Measurements from ENCODE around the gene CCDC174. TPM values are rescaled to one million over a fixed set of nuclear protein-coding genes. Genes with fewer than 3 reads are reported as not detected.

CCDC174 gene
- total RNA-seq, 3 donors from 2014 or later: 18.4 to 34.8 (median 30.8) TPM

DNA sequence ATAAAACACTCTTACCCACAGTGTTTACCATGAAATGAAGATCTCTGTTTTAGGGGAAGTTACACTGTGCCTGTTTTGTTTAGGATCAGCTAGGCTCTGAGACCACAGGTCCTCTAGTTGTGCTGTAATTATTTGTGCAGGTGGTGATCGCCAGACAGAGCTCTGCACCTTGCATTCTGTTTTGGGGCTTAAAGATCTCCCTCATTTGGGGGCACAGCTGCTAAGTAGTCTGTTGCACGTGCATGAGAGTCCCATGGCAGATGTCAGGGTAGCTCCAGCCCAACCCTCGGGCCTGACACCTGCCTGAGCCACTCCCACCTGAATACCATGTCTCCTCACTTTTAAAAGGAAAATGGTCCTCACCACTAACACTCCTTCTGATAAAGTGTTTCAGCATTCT is 35.8 kb downstream of the CCDC174 start:
- Histone ChIP-seq H3K4me1 (no peaks in the 10 kb centered on the region), H3K9me3 (no peaks in the 10 kb centered on the region), H3K4me3 (no peak overlapping the region), H3K36me3 (no peaks in the 10 kb centered on the region), H3K27me3 (no peaks in the 10 kb centered on the region), H3K27ac (no peak overlapping the region)
- DNase-seq (ENCODE audit: low spot score in 2 of 2): no peak
- no peak for TF ChIP-seq POLR2A (IDR thresholded peaks at IDR 0.05)
- TF ChIP-seq, protein P1, sequence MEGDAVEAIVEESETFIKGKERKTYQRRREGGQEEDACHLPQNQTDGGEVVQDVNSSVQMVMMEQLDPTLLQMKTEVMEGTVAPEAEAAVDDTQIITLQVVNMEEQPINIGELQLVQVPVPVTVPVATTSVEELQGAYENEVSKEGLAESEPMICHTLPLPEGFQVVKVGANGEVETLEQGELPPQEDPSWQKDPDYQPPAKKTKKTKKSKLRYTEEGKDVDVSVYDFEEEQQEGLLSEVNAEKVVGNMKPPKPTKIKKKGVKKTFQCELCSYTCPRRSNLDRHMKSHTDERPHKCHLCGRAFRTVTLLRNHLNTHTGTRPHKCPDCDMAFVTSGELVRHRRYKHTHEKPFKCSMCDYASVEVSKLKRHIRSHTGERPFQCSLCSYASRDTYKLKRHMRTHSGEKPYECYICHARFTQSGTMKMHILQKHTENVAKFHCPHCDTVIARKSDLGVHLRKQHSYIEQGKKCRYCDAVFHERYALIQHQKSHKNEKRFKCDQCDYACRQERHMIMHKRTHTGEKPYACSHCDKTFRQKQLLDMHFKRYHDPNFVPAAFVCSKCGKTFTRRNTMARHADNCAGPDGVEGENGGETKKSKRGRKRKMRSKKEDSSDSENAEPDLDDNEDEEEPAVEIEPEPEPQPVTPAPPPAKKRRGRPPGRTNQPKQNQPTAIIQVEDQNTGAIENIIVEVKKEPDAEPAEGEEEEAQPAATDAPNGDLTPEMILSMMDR (IDR thresholded peaks at IDR 0.05): no peak
- no peak for TF ChIP-seq POLR2AphosphoS5 (IDR thresholded peaks at IDR 0.05)
- intact Hi-C loops (cut with DNase I; ENCODE audit: low total_unique reads): no loop called here

DNA sequence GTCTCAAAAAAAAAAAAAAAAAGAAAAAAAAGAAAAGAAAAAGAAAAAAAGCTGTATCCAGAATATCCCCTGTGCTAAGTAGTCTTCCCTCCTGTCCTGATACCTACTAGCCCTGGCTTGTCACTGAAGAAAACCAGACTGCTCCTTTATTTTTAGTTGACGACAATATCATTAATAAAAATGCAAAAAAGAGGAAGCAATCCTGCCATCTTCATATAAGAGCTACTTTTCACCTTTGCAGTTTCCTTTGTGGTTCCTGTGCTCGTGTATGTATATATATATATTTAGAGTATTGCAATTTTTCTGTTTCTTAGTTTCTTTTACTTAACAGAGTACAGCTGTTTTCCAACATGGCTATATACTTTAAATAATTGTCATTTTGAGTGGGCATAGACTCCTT is 37.0 kb downstream of the CCDC174 start:
- Histone ChIP-seq H3K36me3 (no peaks in the 10 kb centered on the region), H3K27me3 (no peaks in the 10 kb centered on the region)
- intact Hi-C loops (cut with DNase I; ENCODE audit: low total_unique reads): no loop called here

DNA sequence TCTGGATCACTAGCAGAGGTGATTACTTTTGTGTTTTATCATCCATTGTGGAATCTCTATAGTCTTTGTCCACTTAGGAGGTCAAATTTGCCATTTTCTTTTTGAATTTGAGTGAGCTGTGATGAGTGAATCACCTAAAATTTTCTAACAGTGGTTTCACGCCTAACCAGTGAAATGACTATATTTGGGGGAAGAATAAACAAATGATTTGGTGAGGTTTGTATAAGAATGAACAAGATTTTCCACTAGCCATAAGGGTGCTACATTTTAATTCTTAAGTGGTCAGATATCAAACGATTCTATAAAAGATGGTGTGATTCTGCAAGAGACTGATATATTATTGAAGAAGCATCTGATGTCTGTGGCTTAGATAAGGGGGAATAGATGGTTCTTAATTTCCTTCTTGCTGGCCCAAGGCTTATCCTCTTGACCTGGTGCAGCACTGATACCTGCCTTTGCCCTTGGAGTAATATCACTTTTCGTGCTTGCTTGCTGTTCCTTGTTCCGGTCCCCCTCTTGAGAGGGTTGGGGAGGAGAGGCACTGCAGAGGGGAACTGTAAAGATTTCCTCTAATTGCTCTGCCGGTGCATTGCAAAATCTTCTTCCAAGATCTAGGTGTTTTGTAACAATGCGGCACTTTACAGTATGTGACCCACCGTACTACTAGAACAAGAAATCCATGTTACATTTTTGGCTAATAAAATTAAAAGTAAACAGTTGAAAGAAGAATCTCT is 37.9 kb downstream of the CCDC174 start:
- intact Hi-C loops (cut with DNase I; ENCODE audit: low total_unique reads): no loop called here
- Histone ChIP-seq H3K4me1 (no peaks in the 10 kb centered on the region), H3K27me3 (no peaks in the 10 kb centered on the region), H3K4me3 (no peak overlapping the region), H3K9me3 (peaks cover 0 to 3% of the 10 kb centered on the region in 2 donors), H3K36me3 (no peaks in the 10 kb centered on the region), H3K27ac (no peak overlapping the region)
- DNase-seq (ENCODE audit: low spot score in 2 of 2): no peak
- TF ChIP-seq POLR2A (IDR thresholded peaks at IDR 0.05) (no peak), POLR2AphosphoS5 (IDR thresholded peaks at IDR 0.05) (no peak)
- TF ChIP-seq, protein P1 (IDR thresholded peaks at IDR 0.05): no peak

More for the DNA sequence above, 37.0 kb downstream of the CCDC174 start:
- no peak overlapping the region for H3K27ac ChIP-seq
- H3K9me3 ChIP-seq: peaks cover 0 to 3% of the 10 kb centered on the region in 2 donors
- no peak for DNase-seq (ENCODE audit: low spot score in 2 of 2)
- no peak overlapping the region for H3K4me3 ChIP-seq
- TF ChIP-seq POLR2A (IDR thresholded peaks at IDR 0.05) (no peak), POLR2AphosphoS5 (IDR thresholded peaks at IDR 0.05) (no peak)
- TF ChIP-seq, protein P1 (IDR thresholded peaks at IDR 0.05): no peak
- H3K4me1 ChIP-seq: no peaks in the 10 kb centered on the region

DNA sequence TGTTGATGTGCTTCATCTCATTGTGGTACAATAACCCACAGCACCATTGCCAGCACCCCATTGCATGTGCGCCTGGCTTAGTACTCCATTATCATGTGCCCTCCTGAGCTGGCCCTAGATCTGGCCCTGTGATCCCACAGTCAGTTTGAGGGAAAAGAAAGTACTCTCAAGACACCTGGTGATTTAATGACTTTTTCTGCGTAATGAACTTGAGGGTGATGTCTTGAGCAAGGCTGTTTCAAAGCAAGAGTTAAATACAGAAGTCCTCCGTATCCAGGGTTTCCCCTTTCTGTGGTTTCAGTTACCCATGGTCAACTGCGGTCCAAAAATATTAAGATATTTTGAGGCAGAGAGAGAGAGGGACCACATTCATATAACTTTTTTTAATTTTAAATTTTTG is 39.7 kb downstream of the CCDC174 start:
- Histone ChIP-seq H3K4me3 (no peak overlapping the region), H3K9me3 (peaks cover 0 to 3% of the 10 kb centered on the region in 2 donors), H3K27me3 (no peaks in the 10 kb centered on the region), H3K4me1 (no peaks in the 10 kb centered on the region), H3K36me3 (no peaks in the 10 kb centered on the region), H3K27ac (no peak overlapping the region)
- intact Hi-C loops (cut with DNase I; ENCODE audit: low total_unique reads): no loop called here
- TF ChIP-seq, protein P1 (IDR thresholded peaks at IDR 0.05): no peak
- TF ChIP-seq POLR2A (IDR thresholded peaks at IDR 0.05) (no peak), POLR2AphosphoS5 (IDR thresholded peaks at IDR 0.05) (no peak)
- DNase-seq (ENCODE audit: low spot score in 2 of 2): no peak

DNA sequence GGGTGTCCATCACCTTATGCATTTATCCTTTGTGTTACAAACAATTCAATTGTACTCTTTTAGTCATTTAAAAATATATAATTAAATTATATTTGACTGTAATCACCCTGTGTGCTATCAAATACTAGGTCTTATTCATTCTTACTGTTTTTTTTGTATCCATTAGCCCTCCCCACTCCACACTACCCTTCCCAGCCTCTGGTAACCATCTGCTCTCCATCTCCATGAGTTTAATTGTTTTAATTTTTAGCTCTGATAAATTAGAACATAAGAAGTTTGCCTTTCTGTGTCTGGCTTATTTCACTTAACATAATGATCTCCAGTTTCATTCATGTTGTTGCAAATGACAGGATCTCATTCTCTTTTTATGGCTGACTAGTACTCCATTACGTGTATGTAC is 40.2 kb downstream of the CCDC174 start:
- H3K9me3 ChIP-seq: peaks cover 0 to 3% of the 10 kb centered on the region in 2 donors
- no peak overlapping the region for H3K27ac ChIP-seq
- no peak for DNase-seq (ENCODE audit: low spot score in 2 of 2)
- intact Hi-C loops (cut with DNase I; ENCODE audit: low total_unique reads): no loop called here
- no peaks in the 10 kb centered on the region for H3K27me3 ChIP-seq
- no peaks in the 10 kb centered on the region for H3K36me3 ChIP-seq
- no peak overlapping the region for H3K4me3 ChIP-seq
- TF ChIP-seq POLR2AphosphoS5 (IDR thresholded peaks at IDR 0.05) (no peak), POLR2A (IDR thresholded peaks at IDR 0.05) (no peak)
- TF ChIP-seq, protein P1 (IDR thresholded peaks at IDR 0.05): no peak
- H3K4me1 ChIP-seq: no peaks in the 10 kb centered on the region
